DND-41 (cell line): ENCODE data around the gene PCDH8.

Experiments
- EZH2 ChIP-seq: IDR thresholded peaks from 3 replicates; pipeline ENCODE4 v1.6.1; 2012; ENCODE audit warnings: borderline replicate concordance, low read depth, mild to moderate bottlenecking, moderate library complexity, low read length, inconsistent platforms; ENCODE audit not compliant: severe bottlenecking
- TF ChIP-seq, protein P1 (sequence below): IDR thresholded peaks from 2 replicates; pipeline ENCODE4 v1.5.1; 2012; ENCODE audit warnings: borderline replicate concordance, low read length, moderate library complexity, mild to moderate bottlenecking; ENCODE audit not compliant: poor library complexity, severe bottlenecking; ENCODE audit errors: extremely low read depth

DNA sequence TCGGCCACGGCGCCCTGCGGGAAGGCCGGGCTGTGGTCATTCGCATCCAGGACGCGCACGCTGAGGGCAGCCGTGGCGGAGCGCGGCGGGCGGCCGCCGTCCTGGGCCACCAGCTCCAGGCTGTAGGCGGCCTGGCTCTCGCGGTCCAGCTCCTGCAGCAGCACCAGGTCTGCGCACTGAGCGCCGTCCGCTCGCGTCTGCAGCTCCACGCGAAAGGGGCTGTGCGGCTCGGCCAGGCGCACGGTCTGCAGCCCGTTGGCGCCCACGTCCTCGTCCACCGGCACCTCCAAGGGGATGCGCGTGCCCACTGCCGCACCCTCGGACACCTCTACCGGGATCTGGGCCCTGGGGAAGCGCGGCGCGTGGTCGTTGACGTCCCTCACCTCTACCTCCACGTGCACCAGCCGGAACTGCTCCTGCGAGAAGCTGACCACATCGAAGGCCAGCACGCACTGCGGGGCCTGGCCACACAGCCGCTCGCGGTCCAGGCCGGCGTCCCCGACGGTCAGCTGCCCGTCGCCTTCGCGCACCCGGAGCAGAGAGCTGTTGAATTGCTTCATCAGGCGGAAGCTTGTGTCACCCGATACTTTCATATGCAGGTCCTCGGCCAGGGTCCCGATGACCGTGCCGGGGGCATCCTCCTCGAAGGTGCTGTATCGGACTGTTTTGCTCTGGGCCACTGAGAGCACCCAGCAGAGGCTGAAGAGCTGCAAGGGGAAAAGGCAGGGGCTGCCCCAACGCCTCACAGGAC lies 583 bp downstream of the PCDH8 start:
- TF ChIP-seq, protein P1, sequence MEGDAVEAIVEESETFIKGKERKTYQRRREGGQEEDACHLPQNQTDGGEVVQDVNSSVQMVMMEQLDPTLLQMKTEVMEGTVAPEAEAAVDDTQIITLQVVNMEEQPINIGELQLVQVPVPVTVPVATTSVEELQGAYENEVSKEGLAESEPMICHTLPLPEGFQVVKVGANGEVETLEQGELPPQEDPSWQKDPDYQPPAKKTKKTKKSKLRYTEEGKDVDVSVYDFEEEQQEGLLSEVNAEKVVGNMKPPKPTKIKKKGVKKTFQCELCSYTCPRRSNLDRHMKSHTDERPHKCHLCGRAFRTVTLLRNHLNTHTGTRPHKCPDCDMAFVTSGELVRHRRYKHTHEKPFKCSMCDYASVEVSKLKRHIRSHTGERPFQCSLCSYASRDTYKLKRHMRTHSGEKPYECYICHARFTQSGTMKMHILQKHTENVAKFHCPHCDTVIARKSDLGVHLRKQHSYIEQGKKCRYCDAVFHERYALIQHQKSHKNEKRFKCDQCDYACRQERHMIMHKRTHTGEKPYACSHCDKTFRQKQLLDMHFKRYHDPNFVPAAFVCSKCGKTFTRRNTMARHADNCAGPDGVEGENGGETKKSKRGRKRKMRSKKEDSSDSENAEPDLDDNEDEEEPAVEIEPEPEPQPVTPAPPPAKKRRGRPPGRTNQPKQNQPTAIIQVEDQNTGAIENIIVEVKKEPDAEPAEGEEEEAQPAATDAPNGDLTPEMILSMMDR, result no peak
- TF ChIP-seq EZH2, result no peak
